ENCODE measurements around the gene IL18RAP.

- TF ChIP-seq CTCF (IDR thresholded peaks at IDR 0.05), result no peak
- no peak for TF ChIP-seq POLR2A (IDR thresholded peaks at IDR 0.05)
These were observed 64.2 kb downstream of the IL18RAP start for GRCh38 chr2:102486941-102487702.
